Measurements from ENCODE around the gene SLC9C2.

DNA sequence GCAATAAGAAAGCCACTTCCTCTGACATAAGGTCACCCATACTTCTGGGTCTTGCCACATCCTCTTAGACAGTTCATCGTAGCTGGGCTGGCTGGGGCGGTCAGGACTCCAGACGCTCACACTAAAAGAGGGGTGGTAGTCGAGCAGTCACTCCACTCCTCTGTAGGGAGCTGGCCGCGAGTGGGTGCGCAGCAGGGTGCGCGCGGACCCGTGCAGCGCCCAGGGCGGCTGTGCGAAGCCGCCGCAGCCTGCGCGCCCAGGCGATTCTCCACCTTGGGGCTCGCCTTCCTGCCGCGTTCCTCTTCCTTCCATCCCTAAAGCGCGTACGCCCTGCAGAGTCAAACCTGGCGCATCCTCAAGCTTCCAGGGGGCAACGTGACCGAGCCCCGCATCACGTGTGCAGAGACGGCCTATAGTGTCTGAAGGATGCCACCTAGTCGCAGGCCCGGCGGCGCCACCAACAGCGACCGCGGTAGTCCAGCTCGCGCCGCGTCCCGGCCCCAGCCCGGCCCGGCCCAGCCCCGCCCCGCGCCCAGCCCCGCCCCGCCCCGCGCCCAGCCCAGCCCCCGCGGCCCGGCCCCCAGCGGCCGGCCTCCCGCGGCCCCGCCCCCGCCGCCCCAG is 126.1 kb downstream of the SLC9C2 start:
- TF ChIP-seq, protein P1, sequence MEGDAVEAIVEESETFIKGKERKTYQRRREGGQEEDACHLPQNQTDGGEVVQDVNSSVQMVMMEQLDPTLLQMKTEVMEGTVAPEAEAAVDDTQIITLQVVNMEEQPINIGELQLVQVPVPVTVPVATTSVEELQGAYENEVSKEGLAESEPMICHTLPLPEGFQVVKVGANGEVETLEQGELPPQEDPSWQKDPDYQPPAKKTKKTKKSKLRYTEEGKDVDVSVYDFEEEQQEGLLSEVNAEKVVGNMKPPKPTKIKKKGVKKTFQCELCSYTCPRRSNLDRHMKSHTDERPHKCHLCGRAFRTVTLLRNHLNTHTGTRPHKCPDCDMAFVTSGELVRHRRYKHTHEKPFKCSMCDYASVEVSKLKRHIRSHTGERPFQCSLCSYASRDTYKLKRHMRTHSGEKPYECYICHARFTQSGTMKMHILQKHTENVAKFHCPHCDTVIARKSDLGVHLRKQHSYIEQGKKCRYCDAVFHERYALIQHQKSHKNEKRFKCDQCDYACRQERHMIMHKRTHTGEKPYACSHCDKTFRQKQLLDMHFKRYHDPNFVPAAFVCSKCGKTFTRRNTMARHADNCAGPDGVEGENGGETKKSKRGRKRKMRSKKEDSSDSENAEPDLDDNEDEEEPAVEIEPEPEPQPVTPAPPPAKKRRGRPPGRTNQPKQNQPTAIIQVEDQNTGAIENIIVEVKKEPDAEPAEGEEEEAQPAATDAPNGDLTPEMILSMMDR (IDR thresholded peaks at IDR 0.05 in 4 of 5, conservative IDR thresholded peaks at IDR 0.05 in 1 of 5), result peak in 1 of 5 experiments; percentile 5
- TF ChIP-seq POLR2A (IDR thresholded peaks at IDR 0.05), result no peak
